ENCODE measurements around the gene ETS1.

The ETS1 gene

GRCh38 chr11:128421577-128422330 is 165.6 kb downstream of the ETS1 start:
- no peak for DNase-seq

GRCh38 chr11:128420951-128421350 is 166.4 kb downstream of the ETS1 start:
- DNase-seq, result no peak

DNA sequence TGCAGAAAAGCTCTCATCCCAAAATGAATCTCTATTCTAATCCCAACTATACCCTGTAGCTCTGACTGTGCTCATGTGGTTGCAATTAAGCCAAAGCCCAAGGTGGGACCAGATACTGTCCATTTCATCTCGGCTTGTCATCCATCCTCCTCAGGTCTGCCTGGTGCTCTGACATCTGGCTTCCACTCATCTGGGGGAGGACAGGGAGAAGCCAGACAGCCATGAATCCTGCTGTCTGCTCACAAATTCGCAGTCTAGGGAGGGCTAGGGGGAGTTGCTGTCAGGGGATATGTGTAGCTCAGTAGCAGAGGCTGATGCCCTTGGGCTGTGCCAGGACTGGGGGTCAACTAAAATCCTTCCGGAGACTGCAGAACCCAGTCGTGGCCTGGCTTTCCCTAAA is 167.1 kb downstream of the ETS1 start:
- DNase-seq, result no peak

DNA sequence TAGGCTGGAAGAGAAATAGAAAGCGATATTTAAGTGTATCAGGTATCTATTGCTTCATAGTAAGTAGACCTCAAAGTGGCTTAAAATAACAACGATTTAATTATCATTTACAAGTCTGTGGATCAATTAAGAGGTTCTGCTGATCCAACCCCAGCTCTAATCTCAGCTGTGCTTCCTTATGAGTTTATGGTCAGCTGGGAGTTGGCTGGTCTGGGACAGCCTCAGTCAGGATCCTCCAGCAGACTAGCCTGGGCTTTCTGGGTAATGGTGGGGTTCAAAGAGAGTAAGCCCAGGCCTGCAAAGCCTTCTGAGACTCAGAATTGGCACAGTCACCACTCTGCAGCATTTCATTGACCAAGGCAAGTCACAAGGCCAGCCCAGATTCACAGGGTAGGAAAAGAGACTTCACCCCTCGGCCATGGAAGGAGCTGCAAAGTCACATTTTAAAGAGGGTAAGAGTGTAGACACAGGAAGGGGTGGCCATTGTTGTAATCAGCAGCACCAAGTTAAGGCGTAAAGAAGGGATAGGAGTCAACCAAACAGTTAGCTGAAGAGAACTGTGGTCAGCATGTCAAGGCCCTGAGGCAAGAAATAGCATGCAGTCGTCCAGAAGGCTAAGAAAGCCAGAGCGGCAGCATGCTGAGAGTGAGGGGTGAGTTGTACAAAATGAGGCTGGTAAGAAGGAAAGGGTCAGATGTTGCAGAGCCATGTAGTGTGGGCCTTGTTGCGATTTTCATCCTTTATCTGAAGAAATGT is 168.2 kb downstream of the ETS1 start:
- no peak for DNase-seq

- DNase-seq, result no peak
Observed at GRCh38 chr11:128417607-128418324, 169.6 kb downstream of the ETS1 start.

DNA sequence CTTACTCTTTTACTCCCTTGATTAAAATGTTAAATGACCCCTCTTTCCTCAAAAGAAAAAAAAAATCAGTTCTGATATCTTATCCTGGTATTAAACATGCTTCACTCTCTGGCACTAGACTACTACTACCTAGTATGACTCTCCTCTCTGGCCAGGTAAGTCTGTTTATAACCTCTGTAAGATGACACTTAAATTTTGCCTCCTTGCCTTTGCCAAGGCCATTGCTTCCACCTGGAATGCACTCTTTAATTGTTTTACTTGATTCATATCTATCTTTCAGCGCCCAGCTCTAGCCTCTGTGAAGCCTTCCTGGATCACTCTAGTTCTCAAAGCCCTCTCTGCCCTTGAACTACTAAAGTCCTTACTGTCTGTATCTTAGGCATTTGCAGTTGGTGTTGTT is 170.4 kb downstream of the ETS1 start:
- no peak for DNase-seq

DNA sequence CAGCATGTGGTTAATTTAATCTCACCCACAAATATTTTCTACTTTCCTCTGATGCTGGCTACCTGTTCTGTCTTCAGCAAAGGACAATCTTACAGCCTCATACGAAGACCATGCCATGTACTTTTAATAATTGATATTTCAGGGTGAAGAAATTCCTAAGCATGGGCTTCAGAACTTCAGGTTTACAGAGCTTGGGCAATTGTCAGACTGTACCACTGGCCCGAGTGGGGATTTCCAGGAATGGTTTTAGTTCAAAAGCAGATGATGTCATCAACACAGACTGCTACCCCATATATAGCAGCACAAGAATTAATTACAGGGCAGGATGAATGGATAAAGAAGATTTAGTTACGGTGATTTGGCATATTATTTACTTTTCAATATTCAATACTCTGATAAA is 171.8 kb downstream of the ETS1 start:
- no peak for DNase-seq

DNA sequence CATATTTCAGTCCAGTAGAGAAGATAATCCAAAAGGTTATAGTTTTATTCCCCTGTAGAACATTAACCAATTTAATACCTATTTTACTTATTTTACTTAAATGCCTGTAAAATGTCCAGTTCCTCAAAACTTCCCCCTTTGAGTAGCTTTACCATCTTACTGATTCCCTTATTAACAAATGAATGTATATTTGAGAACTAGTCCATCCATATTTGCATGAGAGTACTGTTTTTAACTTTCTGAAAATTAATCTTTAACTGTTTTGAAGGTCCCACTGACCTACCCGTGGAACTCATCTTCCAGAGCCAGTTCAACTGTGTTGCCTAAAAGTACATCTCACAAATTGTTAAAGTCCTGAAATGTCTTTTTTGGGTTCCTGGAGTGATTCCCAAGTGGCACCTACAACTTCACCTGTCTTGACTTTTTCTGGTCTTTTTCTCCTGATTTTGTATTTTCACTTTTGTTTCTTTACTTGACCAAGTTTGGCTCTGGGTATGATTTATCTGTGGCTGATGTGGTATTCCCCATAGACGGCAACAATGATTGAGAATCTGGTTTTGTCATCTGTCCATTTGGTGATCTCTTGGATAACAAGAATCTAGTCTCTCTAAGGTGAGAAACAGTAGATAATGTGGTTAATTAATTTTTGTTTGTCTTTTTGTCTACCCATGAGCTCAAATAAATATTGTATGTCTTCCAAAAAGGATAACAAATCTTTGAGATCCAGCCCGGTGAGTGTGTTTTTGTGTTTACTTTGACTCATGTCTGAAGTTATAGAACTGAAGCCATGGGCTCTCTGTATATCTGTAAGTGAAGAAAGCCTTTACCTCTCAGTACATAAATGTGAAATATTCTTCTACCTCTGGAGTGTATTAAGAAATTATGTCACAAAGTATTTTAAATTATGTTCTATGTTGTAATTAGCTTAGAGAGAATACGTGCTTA is 174.2 kb downstream of the ETS1 start:
- DNase-seq, result no peak

- DNase-seq, result no peak
Observed at GRCh38 chr11:128411812-128412211, 175.5 kb downstream of the ETS1 start.

DNA sequence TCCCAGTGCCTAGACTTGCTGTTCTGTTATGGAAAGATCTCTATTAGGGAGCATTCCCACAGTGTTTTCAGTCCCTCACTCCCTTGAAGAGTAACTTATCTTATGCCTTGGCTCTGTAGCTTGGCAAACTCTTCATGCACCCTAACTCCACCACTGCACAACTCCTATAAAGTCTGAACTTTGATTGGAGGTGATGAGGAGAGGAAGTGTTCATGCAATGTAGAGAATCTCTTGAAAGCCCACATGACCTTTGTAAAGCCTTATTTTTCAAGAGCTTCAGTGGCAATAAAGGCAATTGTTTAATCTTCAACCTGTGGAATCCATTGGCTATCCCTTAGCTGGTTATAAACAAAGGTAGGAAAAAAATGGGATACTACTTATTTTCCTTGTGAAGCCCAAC is 176.2 kb downstream of the ETS1 start:
- DNase-seq, result no peak

- no peak for DNase-seq
Observed at GRCh38 chr11:128409476-128409875, 177.9 kb downstream of the ETS1 start.
